HepG2 (cell line): ENCODE data around the gene CMIP. TPM values are rescaled to one million over a fixed set of nuclear protein-coding genes. Genes with fewer than 3 reads are reported as not detected.

Experiments used
- ADNP ChIP-seq: sonication (generic); formaldehyde crosslinking; IDR thresholded peaks from 2 replicates; pipeline ENCODE4 v1.4.0; 2020; ENCODE audit warnings: missing genetic modification reagents
- AHDC1 ChIP-seq: sonication (generic); formaldehyde crosslinking; IDR thresholded peaks from 2 replicates; pipeline ENCODE4 v1.5.1; 2020; ENCODE audit warnings: mild to moderate bottlenecking, missing genetic modification reagents, borderline replicate concordance
- ARNTL ChIP-seq: sonication (generic); formaldehyde crosslinking; IDR thresholded peaks from 2 replicates; pipeline ENCODE4 v1.4.0; 2020; ENCODE audit warnings: mild to moderate bottlenecking, missing genetic modification reagents
- FOXA1 ChIP-seq, 2 experiments: fragments of 450-650 bp in 1 of 2; sonication (generic) in 1 of 2; formaldehyde crosslinking in 1 of 2; IDR thresholded peaks; 2 replicates each; pipeline versions ENCODE4 v1.4.0 to v1.6.1; 2016 to 2020; ENCODE audit warnings: missing genetic modification reagents in 1 of 2
- IKZF4 ChIP-seq: sonication (generic); formaldehyde crosslinking; IDR thresholded peaks from 2 replicates; pipeline ENCODE4 v1.5.1; 2020; ENCODE audit warnings: borderline replicate concordance, mild to moderate bottlenecking, low read depth, missing genetic modification reagents; ENCODE audit errors: not compliant biosample characterization
- IRF9 ChIP-seq: sonication (generic); formaldehyde crosslinking; IDR thresholded peaks from 2 replicates; pipeline ENCODE4 v1.8.0; 2022; ENCODE audit warnings: missing genetic modification reagents, mild to moderate bottlenecking, borderline replicate concordance
- MED13 ChIP-seq: sonication (generic); formaldehyde crosslinking; IDR thresholded peaks from 2 replicates; pipeline ENCODE4 v1.5.0; 2020; ENCODE audit warnings: missing genetic modification reagents
- NFKB2 ChIP-seq: sonication (generic); formaldehyde crosslinking; IDR thresholded peaks from 2 replicates; pipeline ENCODE4 v1.4.0; 2020; ENCODE audit warnings: missing genetic modification reagents, borderline replicate concordance
- YEATS2 ChIP-seq: sonication (generic); formaldehyde crosslinking; IDR thresholded peaks from 2 replicates; pipeline ENCODE4 v1.4.0; 2020; ENCODE audit warnings: missing genetic modification reagents, borderline replicate concordance
- ZBTB3 ChIP-seq: sonication (generic); formaldehyde crosslinking; IDR thresholded peaks from 2 replicates; pipeline ENCODE4 v1.4.0; 2020; ENCODE audit warnings: low read depth, mild to moderate bottlenecking, moderate library complexity, missing genetic modification reagents, borderline replicate concordance
- ZC3H13 ChIP-seq: sonication (generic); formaldehyde crosslinking; IDR thresholded peaks from 2 replicates; pipeline ENCODE4 v1.8.1; 2023; ENCODE audit warnings: mild to moderate bottlenecking, missing genetic modification reagents, moderate library complexity
- ZMYM2 ChIP-seq: sonication (generic); formaldehyde crosslinking; IDR thresholded peaks from 2 replicates; pipeline ENCODE4 v1.8.0; 2022; ENCODE audit warnings: mild to moderate bottlenecking, missing genetic modification reagents
- ZNF510 ChIP-seq: sonication (generic); formaldehyde crosslinking; IDR thresholded peaks from 2 replicates; pipeline ENCODE4 v1.4.0; 2020; ENCODE audit warnings: low read depth, mild to moderate bottlenecking, missing genetic modification reagents
- ZNF607 ChIP-seq: sonication (generic); formaldehyde crosslinking; IDR thresholded peaks from 2 replicates; pipeline ENCODE4 v1.5.1; 2020; ENCODE audit warnings: missing genetic modification reagents, mild to moderate bottlenecking, borderline replicate concordance
- ZNF746 ChIP-seq: sonication (generic); formaldehyde crosslinking; IDR thresholded peaks from 2 replicates; pipeline ENCODE4 v1.8.0; 2022; ENCODE audit warnings: mild to moderate bottlenecking, missing genetic modification reagents
- polyA plus RNA-seq, 8 experiments: library from polyadenylated mRNA; depleted of rRNA in 3 of 8; stranded (reverse) in 7 of 8; unstranded in 1 of 8; fragments of >200 nt; fragmentation: Illumina TruSeq in 4 of 8; extraction: Trizol in 4 of 8; gene quantifications; 2 replicates each; pipeline versions ENCODE4 v1.2.1 to v1.2.3, GENCODE V29; 2011 to 2016; ENCODE audit warnings: low read depth in 4 of 8, missing spikeins in 1 of 8, mixed read lengths in 1 of 8; ENCODE audit not compliant: insufficient read depth in 1 of 8
- total RNA-seq, 5 experiments: library from RNA; depleted of rRNA; stranded (reverse); fragments of >200 nt; fragmentation: Illumina TruSeq; extraction: Trizol; gene quantifications; 2 replicates each; pipeline ENCODE4 v1.2.3, GENCODE V29; 2016; ENCODE audit warnings: low read depth in 1 of 5
- TF ChIP-seq, protein P1 (sequence below): sonication (generic); formaldehyde crosslinking; IDR thresholded peaks from 2 replicates; pipeline ENCODE4 v1.4.0; 2020; ENCODE audit warnings: mild to moderate bottlenecking, missing genetic modification reagents
- TF ChIP-seq, protein P2 (sequence below): IDR thresholded peaks from 2 replicates; pipeline ENCODE4 v1.6.1; 2018; ENCODE audit warnings: missing genetic modification reagents
- TF ChIP-seq, protein P3 (sequence below): sonication (generic); formaldehyde crosslinking; IDR thresholded peaks from 2 replicates; pipeline ENCODE4 v1.8.0; 2022; ENCODE audit warnings: missing genetic modification reagents, low read depth, mild to moderate bottlenecking, borderline replicate concordance

The CMIP gene
- total and polyA plus RNA-seq, 2 of the 13 experiments (the other 11 are each of a cell fraction or from before 2014, with no cell fraction given) = 10.9 to 18.1 TPM

DNA sequence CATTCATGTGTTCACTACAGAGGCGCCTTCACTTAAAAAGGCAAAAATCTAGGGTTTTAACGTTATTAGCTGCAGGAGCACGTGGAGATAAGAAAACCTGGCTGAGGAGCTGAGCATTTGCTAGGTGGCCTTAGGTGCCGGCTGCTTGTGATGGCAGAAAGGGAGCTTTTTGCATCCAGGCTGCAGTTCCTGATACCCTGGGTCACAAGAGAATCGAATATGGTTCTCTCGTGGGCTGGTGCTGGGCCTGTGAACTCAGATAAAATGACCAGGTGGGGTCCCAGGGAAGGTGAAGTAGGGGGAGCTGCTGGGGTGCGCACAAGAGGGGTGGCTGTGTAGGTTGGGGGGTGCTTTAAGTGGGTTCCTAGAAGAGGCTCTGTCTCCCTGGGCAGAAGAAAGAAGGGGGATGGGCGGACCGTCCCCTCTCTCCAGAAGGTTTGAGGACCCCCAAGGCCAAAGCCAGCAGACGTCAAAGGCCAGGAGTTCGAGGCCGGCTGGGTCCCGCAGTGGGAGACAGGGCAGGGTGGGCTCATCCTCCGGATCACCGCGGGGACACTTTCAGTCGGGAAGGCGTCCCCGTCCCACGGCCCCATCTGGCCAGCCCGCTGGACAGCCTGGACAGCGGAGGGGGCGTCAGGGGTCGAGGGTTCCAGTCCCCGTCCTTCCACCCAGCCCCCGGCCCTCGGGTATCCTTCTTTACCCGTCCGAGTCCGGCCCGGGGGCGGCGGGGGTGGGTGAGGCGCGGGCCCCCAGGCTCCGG lies 740 bp upstream of the CMIP start (continued):
- TF ChIP-seq YEATS2 (no peak), IRF9 (CRISPR knock-in tag) (0 out of 2 replicates have a peak, but pooled peaks have one; percentile 22), AHDC1 (no peak), ZNF746 (no peak), ZBTB3 (CRISPR knock-in tag) (no peak), IKZF4 (no peak), ADNP (CRISPR knock-in tag) (no peak), ZMYM2 (CRISPR knock-in tag) (no peak), MED13 (CRISPR knock-in tag) (no peak), ZNF607 (CRISPR knock-in tag) (no peak), NFKB2 (CRISPR knock-in tag) (no peak), FOXA1 (IDR thresholded peaks at IDR 0.05) (no peak), FOXA1 (CRISPR knock-in tag; IDR thresholded peaks at IDR 0.05) (no peak), ARNTL (CRISPR knock-in tag) (no peak), ZNF510 (CRISPR knock-in tag) (no peak), ZC3H13 (no peak)
- TF ChIP-seq, protein P1, sequence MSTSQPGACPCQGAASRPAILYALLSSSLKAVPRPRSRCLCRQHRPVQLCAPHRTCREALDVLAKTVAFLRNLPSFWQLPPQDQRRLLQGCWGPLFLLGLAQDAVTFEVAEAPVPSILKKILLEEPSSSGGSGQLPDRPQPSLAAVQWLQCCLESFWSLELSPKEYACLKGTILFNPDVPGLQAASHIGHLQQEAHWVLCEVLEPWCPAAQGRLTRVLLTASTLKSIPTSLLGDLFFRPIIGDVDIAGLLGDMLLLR (CRISPR knock-in tag) = peak; percentile 28; the same call in 1 of the 2 replicates
- TF ChIP-seq, protein P2, sequence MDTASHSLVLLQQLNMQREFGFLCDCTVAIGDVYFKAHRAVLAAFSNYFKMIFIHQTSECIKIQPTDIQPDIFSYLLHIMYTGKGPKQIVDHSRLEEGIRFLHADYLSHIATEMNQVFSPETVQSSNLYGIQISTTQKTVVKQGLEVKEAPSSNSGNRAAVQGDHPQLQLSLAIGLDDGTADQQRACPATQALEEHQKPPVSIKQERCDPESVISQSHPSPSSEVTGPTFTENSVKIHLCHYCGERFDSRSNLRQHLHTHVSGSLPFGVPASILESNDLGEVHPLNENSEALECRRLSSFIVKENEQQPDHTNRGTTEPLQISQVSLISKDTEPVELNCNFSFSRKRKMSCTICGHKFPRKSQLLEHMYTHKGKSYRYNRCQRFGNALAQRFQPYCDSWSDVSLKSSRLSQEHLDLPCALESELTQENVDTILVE = no peak
- TF ChIP-seq, protein P3, sequence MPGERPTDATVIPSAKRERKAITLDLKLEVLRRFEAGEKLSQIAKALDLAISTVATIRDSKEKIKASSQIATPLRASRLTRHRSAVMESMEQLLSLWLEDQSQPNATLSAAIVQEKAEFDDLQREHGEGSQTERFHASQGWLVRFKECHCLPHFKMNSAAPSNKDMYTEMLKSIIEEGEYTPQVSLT (CRISPR knock-in tag) = no peak
